Epithelial cell of proximal tubule (primary cell): ENCODE measurements around the gene MAN2B1. TPM values are rescaled to one million over a fixed set of nuclear protein-coding genes. Genes with fewer than 3 reads are reported as not detected.
"Not testable (repeated sequence)": the region's sequence is repeated elsewhere in the genome, so short reads cannot be mapped to it uniquely, and the experiment has no call there.

Experiments used
- DNase-seq: peaks from one replicate; pipeline ENCODE4 v3.0.0-alpha.2; 2011; ENCODE audit warnings: low read depth
- H3K4me3 ChIP-seq: 2 replicates; pipeline ENCODE4 v1.5.1; 2011; ENCODE audit warnings: low read depth, mild to moderate bottlenecking, low read length
- CTCF ChIP-seq: conservative IDR thresholded peaks from 2 replicates; pipeline ENCODE4 v1.5.1; 2012; ENCODE audit warnings: low read depth, mild to moderate bottlenecking, low read length
- total RNA-seq: library from RNA; depleted of rRNA; stranded (reverse); fragments of >200 nt; gene quantifications from 2 replicates; pipeline ENCODE4 v1.2.3, GENCODE V29; 2015

MAN2B1 gene
- total RNA-seq, 1 donor from 2014 or later = 64.2 TPM

DNA sequence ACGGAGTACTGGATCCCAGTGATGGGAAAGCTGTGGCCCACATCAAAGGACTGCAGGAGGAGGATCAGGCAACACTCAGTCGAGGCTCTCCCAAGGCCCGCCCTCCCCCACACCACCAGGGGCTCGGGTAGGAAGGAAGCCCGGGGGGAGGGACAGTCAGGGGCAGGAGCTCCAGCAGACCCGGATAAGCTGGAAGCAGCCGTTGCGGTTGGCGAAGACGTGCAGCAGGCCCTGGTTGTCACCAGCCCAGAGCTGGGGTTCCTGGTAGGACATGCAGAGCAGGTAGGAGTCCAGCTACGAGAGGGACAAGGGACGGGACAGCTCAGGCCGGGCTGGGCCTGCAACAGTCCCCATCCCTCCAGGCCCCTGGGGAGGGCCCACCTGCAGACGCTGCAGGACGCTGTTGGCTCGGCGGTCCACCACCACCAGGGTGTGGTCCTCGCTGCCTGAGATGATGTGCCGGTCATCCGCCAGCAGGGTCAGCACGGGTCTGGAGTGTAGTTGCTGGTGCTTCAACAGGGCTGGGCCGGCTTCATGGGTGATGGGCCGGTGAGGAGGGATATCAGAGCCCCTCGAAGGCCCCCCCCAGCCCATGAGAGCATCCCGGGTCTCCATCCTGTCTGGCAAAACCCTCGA, 23.2 kb upstream of the MAN2B1 start:
- TF ChIP-seq CTCF = no peak
- no peak for DNase-seq
- no peak overlapping the region for H3K4me3 ChIP-seq

GRCh38 chr19:12689012-12689411, 22.5 kb upstream of the MAN2B1 start:
- no peak for TF ChIP-seq CTCF

GRCh38 chr19:12687496-12688196, 21.1 kb upstream of the MAN2B1 start, which contains the start of gene GNG14:
TSS of gene GNG14 (plus strand) at chr19:12687998. CDS start at chr19:12688049, 51 bp downstream.
- no peak for DNase-seq
- TF ChIP-seq CTCF = no peak
- H3K4me3 ChIP-seq = no peak within 1 kb of the TSS

More at GRCh38 chr19:12689012-12689411, 22.5 kb upstream of the MAN2B1 start:
- no peak overlapping the region for H3K4me3 ChIP-seq
- no peak for DNase-seq

GRCh38 chr19:12685831-12686230, 19.3 kb upstream of the MAN2B1 start:
- H3K4me3 ChIP-seq = no peak overlapping the region
- no peak for TF ChIP-seq CTCF
- DNase-seq = no peak

- peak within 1 kb of the TSS; percentile 98 for H3K4me3 ChIP-seq
- peak; percentile 90 for DNase-seq
- TF ChIP-seq CTCF = no peak
These were observed 14.8 kb upstream of the MAN2B1 start, which contains the start of gene DHPS for GRCh38 chr19:12681074-12681987. TSS of gene DHPS (minus strand) at chr19:12681880. CDS start at chr19:12681766, 114 bp downstream.

- TF ChIP-seq CTCF = no peak
- DNase-seq = no peak
These were observed 13.5 kb upstream of the MAN2B1 start for GRCh38 chr19:12680034-12680433.

DNA sequence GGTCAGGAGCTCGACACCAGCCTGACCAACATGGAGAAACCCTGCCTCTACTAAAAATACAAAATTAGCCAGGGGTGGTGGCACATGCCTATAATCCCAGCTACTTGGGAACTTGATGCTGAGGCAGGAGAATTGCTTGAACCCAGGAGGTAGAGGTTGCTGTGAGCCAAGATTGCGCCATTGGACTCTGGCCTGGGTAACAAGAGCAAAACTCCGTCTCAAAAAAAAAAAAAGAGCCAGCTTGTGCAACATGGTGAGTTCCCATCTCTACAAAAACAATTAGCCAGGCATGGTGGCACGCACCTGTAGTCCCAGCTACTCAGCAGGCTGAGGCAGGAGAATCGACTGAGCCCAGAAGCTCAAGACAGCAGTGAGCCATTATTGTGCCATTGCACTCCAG, 11.5 kb upstream of the MAN2B1 start:
- not testable (repeated sequence) for DNase-seq

More at GRCh38 chr19:12680034-12680433, 13.5 kb upstream of the MAN2B1 start:
- no peak overlapping the region for H3K4me3 ChIP-seq

More for the DNA sequence above, 11.5 kb upstream of the MAN2B1 start:
- not testable (repeated sequence) for H3K4me3 ChIP-seq
